Left hindlimb (tissue), 1 donor: Measurements from ENCODE around the gene TRAPPC5.

Source experiments
- DNase-seq: peaks from one replicate; pipeline ENCODE4 v3.0.0-alpha.2; 2018

TRAPPC5 gene

DNA sequence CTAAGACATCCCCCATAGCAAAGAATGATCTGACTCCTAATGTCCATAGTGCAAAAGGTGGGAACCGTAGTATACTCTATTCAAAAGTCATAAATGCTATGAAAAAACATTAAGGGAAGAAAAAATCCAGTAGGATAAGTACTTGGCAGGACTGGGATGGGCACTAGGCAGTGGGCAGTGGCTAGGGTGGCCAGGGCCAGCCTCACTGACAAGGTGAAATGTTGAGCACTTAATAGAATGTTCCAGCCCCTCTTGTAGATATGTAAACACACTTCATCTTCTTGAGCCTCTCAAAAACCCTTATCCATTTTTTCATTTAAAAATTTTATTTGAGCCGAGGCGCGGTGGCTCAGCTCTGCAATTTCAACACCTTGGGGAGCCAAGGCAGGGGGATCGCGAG, 52.7 kb downstream of the TRAPPC5 start:
- DNase-seq: no peak

GRCh38 chr19:7734220-7735203, 53.9 kb downstream of the TRAPPC5 start:
- no peak for DNase-seq

GRCh38 chr19:7736148-7736547, 55.5 kb downstream of the TRAPPC5 start:
- DNase-seq: no peak

DNA sequence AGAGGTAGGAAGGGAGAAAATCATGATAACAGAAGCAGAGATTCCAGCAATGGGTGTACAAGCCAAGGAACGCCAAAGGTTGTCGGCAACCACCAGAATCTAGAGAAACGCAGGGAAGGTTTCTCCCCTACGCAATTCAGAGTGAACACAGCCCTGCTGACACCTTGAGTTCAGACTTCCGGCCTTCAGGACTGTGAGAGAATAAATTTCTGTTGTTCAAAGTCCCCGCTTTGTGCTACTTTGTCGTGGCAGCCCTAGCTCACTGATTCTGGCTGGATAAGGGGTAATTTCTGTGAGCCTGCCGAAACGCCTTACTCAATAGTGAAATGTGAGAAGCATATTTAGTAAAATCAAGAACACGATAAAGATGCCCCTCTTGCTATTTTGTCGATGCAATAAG, 56.6 kb downstream of the TRAPPC5 start:
- DNase-seq: no peak
